Neural cell (in vitro differentiated cells): ENCODE measurements around the gene COPG1. TPM values are rescaled to one million over a fixed set of nuclear protein-coding genes. Genes with fewer than 3 reads are reported as not detected.

Source experiments
- H2AFZ ChIP-seq: fragments of 200-600, 300-800 bp; sonication (generic), shearing (Covaris generic); 2 replicates; pipeline ENCODE4 v1.6.0; 2014; ENCODE audit warnings: low read depth, mild to moderate bottlenecking, antibody characterized with exemption, low read length, moderate library complexity
- H3F3A ChIP-seq: fragments of 200-600 bp; shearing (Covaris generic); 2 replicates; pipeline ENCODE4 v1.6.1; 2016; ENCODE audit warnings: mild to moderate bottlenecking, moderate library complexity, mixed read lengths, antibody characterized with exemption, low read length; ENCODE audit not compliant: insufficient read depth, poor library complexity, severe bottlenecking
- H3K27ac ChIP-seq: fragments of 200-600, 300-800 bp; sonication (generic), shearing (Covaris generic); 2 replicates; pipeline ENCODE4 v1.5.1; 2014; ENCODE audit warnings: mild to moderate bottlenecking, low read length, moderate library complexity
- H3K27me3 ChIP-seq: fragments of 300-800, 200-600 bp; sonication (generic), shearing (Covaris generic); 2 replicates; pipeline ENCODE4 v1.6.0; 2014; ENCODE audit warnings: mild to moderate bottlenecking, low read depth, low read length, moderate library complexity; ENCODE audit not compliant: insufficient read depth
- H3K36me3 ChIP-seq: fragments of 300-800, 200-600 bp; sonication (generic), shearing (Covaris generic); 2 replicates; pipeline ENCODE4 v1.5.1; 2014; ENCODE audit warnings: mild to moderate bottlenecking, antibody characterized with exemption, low read length, moderate library complexity; ENCODE audit not compliant: insufficient read depth
- H3K4me2 ChIP-seq: fragments of 300-800, 200-600 bp; sonication (generic), shearing (Covaris generic); 2 replicates; pipeline ENCODE4 v1.6.0; 2014; ENCODE audit warnings: mild to moderate bottlenecking, low read length
- H3K4me3 ChIP-seq: fragments of 300-800, 200-600 bp; sonication (generic), shearing (Covaris generic); 2 replicates; pipeline ENCODE4 v1.5.1; 2014; ENCODE audit warnings: mild to moderate bottlenecking, low read length, moderate library complexity
- H3K79me2 ChIP-seq: fragments of 200-600 bp; shearing (Covaris generic); replicated peaks from 2 replicates; pipeline ENCODE4 v1.6.0; 2014; ENCODE audit warnings: mild to moderate bottlenecking, low read length, moderate library complexity; ENCODE audit not compliant: insufficient read depth
- H3K9ac ChIP-seq: fragments of 300-800, 200-600 bp; sonication (generic), shearing (Covaris generic); 2 replicates; pipeline ENCODE4 v1.6.1; 2016; ENCODE audit warnings: mild to moderate bottlenecking, low read length, mixed read lengths
- H3K9me2 ChIP-seq: fragments of 200-600 bp; shearing (Covaris generic); 2 replicates; pipeline ENCODE4 v1.6.1; 2016; ENCODE audit warnings: mild to moderate bottlenecking, low read length, mixed read lengths; ENCODE audit not compliant: insufficient read depth
- H3K9me3 ChIP-seq: fragments of 200-600, 300-800 bp; sonication (generic), shearing (Covaris generic); 2 replicates; pipeline ENCODE4 v1.6.1; 2016; ENCODE audit warnings: mild to moderate bottlenecking, mixed run types, low read length, moderate library complexity, mixed read lengths
- H4K20me1 ChIP-seq: fragments of 200-600 bp; shearing (Covaris generic); 2 replicates; pipeline ENCODE4 v1.6.1; 2016; ENCODE audit warnings: mild to moderate bottlenecking, mixed run types; ENCODE audit not compliant: insufficient read depth
- EP300 ChIP-seq: fragments of 450-650 bp; conservative IDR thresholded peaks from 2 replicates; pipeline ENCODE4 v1.6.1; 2014; ENCODE audit warnings: antibody characterized with exemption, mild to moderate bottlenecking, moderate library complexity; ENCODE audit not compliant: poor library complexity, severe bottlenecking
- EZH2 ChIP-seq: fragments of 200-600, 300-800 bp; shearing (Covaris generic), sonication (generic); IDR thresholded peaks from 2 replicates; pipeline ENCODE4 v1.6.1; 2014; ENCODE audit warnings: antibody characterized with exemption, low read length, borderline replicate concordance, mild to moderate bottlenecking; ENCODE audit not compliant: insufficient read depth, poor library complexity, severe bottlenecking
- MXI1 ChIP-seq: fragments of 450-650 bp; conservative IDR thresholded peaks from 2 replicates; pipeline ENCODE4 v1.6.1; 2014; ENCODE audit warnings: antibody characterized with exemption, mild to moderate bottlenecking; ENCODE audit not compliant: poor library complexity, severe bottlenecking
- POLR2AphosphoS5 ChIP-seq: IDR thresholded peaks from 2 replicates; pipeline ENCODE4 v1.6.1; 2012
- RAD21 ChIP-seq: fragments of 450-650 bp; conservative IDR thresholded peaks from 2 replicates; pipeline ENCODE4 v1.6.1; 2014; ENCODE audit warnings: antibody characterized with exemption, mild to moderate bottlenecking, moderate library complexity
- SMC3 ChIP-seq: fragments of 450-650 bp; conservative IDR thresholded peaks from 2 replicates; pipeline ENCODE4 v1.6.1; 2014; ENCODE audit warnings: antibody characterized with exemption, mild to moderate bottlenecking, moderate library complexity; ENCODE audit not compliant: poor library complexity
- TAF1 ChIP-seq: IDR thresholded peaks from 2 replicates; pipeline ENCODE4 v1.6.1; 2012; ENCODE audit warnings: low read depth
- polyA plus RNA-seq: library from polyadenylated mRNA; depleted of rRNA; stranded (reverse); fragments of >200 nt; gene quantifications from 2 replicates; pipeline ENCODE4 v1.2.3, GENCODE V29; 2014
- TF ChIP-seq, protein P1 (sequence below): fragments of 450-650 bp; IDR thresholded peaks from 2 replicates; pipeline ENCODE4 v1.5.1; 2014; ENCODE audit warnings: antibody characterized with exemption, mild to moderate bottlenecking, moderate library complexity; ENCODE audit not compliant: poor library complexity, severe bottlenecking
- TF ChIP-seq, protein P2 (sequence below): IDR thresholded peaks from 2 replicates; pipeline ENCODE4 v1.6.1; 2012; ENCODE audit warnings: borderline replicate concordance

COPG1 gene
- polyA plus RNA-seq, 1 donor from 2014 or later = 75.0 TPM

DNA sequence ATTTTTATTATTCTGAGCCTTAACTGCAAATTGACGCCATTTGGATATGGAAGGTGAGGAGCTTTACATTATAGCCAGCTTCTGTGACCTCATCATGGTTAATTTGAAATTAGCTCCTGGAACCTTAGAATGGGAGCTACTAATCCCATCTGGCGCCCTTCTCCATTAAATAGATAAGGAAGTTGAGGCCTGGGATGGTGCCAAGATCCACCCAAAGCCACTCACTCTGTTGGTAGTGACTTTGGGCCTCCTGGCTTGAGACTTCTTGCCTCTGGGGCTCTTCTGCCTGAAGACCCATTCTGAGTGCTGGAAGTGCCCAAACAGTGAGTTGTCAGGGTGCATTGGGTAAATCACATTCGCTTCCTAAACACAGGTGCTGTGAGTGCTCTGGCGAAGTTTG is 17.2 kb downstream of the COPG1 start:
- Histone ChIP-seq H2AFZ (no peak overlapping the region), H3K36me3 (peaks cover 10% of the 10 kb centered on the region), H3K27ac (no peak overlapping the region), H3K4me3 (no peak overlapping the region), H3K79me2 (no peaks in the 10 kb centered on the region), H3K4me2 (no peak overlapping the region), H3K27me3 (no peaks in the 10 kb centered on the region), H3K9ac (no peak overlapping the region), H3F3A (no peaks in the 10 kb centered on the region), H3K9me3 (no peaks in the 10 kb centered on the region), H4K20me1 (no peaks in the 10 kb centered on the region), H3K9me2 (no peaks in the 10 kb centered on the region)
- no peak for TF ChIP-seq TAF1

DNA sequence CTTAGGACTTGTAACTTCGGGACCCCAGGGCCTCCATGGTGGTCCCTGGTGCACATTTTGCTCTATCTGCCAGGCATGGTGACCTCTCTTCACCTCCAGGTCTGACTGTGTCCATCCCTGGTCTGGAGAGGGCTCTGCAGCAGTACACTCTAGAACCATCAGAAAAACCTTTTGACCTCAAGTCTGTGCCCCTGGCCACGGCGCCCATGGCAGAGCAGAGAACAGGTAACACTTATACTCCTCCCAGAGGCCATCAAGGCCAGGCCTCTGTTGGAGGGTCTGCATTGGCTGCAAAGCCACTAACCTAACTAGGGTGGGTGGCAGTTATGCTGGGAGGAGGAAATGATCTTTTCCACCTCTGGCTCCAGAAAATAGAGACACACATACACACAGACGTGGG is 19.0 kb downstream of the COPG1 start:
- H3K27ac ChIP-seq = no peak overlapping the region
- H3K9me2 ChIP-seq = no peaks in the 10 kb centered on the region
- H3K79me2 ChIP-seq = no peaks in the 10 kb centered on the region
- peaks cover 10% of the 10 kb centered on the region for H3K36me3 ChIP-seq
- no peaks in the 10 kb centered on the region for H4K20me1 ChIP-seq
- TF ChIP-seq, protein P1, sequence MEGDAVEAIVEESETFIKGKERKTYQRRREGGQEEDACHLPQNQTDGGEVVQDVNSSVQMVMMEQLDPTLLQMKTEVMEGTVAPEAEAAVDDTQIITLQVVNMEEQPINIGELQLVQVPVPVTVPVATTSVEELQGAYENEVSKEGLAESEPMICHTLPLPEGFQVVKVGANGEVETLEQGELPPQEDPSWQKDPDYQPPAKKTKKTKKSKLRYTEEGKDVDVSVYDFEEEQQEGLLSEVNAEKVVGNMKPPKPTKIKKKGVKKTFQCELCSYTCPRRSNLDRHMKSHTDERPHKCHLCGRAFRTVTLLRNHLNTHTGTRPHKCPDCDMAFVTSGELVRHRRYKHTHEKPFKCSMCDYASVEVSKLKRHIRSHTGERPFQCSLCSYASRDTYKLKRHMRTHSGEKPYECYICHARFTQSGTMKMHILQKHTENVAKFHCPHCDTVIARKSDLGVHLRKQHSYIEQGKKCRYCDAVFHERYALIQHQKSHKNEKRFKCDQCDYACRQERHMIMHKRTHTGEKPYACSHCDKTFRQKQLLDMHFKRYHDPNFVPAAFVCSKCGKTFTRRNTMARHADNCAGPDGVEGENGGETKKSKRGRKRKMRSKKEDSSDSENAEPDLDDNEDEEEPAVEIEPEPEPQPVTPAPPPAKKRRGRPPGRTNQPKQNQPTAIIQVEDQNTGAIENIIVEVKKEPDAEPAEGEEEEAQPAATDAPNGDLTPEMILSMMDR = no peak
- TF ChIP-seq RAD21 = no peak
- no peaks in the 10 kb centered on the region for H3F3A ChIP-seq
- no peak overlapping the region for H3K4me2 ChIP-seq
- H3K27me3 ChIP-seq = no peaks in the 10 kb centered on the region
- no peak overlapping the region for H2AFZ ChIP-seq
- no peak overlapping the region for H3K4me3 ChIP-seq
- H3K9ac ChIP-seq = no peak overlapping the region
- H3K9me3 ChIP-seq = no peaks in the 10 kb centered on the region

DNA sequence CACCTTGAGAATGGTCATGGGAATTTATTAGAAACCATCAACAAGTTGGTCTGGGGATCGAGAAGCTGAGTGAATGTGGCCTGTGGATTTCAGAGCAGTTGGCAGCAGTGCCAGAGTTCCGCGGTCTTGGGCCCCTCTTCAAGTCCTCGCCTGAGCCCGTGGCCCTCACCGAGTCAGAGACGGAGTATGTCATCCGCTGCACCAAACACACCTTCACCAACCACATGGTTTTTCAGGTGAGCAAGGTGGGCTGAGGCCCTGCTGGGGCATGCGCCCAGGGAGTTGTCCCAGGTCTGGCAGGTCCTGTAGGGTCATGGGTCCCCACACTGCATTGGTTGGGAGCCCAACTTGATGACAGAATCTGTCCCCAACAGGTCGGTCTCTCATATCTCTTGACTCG is 22.3 kb downstream of the COPG1 start:
- Histone ChIP-seq H3K9ac (no peak overlapping the region), H3K9me2 (no peaks in the 10 kb centered on the region), H3K27me3 (no peaks in the 10 kb centered on the region), H3K79me2 (no peaks in the 10 kb centered on the region), H3K27ac (no peak overlapping the region), H4K20me1 (no peaks in the 10 kb centered on the region), H3K4me2 (no peak overlapping the region), H3F3A (no peaks in the 10 kb centered on the region), H3K36me3 (peaks cover 17% of the 10 kb centered on the region), H2AFZ (no peak overlapping the region), H3K4me3 (no peak overlapping the region), H3K9me3 (no peaks in the 10 kb centered on the region)
- TF ChIP-seq EP300 = no peak
- TF ChIP-seq, protein P1 = no peak
- TF ChIP-seq SMC3 = no peak
- no peak for TF ChIP-seq RAD21
- TF ChIP-seq, protein P2, sequence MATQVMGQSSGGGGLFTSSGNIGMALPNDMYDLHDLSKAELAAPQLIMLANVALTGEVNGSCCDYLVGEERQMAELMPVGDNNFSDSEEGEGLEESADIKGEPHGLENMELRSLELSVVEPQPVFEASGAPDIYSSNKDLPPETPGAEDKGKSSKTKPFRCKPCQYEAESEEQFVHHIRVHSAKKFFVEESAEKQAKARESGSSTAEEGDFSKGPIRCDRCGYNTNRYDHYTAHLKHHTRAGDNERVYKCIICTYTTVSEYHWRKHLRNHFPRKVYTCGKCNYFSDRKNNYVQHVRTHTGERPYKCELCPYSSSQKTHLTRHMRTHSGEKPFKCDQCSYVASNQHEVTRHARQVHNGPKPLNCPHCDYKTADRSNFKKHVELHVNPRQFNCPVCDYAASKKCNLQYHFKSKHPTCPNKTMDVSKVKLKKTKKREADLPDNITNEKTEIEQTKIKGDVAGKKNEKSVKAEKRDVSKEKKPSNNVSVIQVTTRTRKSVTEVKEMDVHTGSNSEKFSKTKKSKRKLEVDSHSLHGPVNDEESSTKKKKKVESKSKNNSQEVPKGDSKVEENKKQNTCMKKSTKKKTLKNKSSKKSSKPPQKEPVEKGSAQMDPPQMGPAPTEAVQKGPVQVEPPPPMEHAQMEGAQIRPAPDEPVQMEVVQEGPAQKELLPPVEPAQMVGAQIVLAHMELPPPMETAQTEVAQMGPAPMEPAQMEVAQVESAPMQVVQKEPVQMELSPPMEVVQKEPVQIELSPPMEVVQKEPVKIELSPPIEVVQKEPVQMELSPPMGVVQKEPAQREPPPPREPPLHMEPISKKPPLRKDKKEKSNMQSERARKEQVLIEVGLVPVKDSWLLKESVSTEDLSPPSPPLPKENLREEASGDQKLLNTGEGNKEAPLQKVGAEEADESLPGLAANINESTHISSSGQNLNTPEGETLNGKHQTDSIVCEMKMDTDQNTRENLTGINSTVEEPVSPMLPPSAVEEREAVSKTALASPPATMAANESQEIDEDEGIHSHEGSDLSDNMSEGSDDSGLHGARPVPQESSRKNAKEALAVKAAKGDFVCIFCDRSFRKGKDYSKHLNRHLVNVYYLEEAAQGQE = no peak
- TF ChIP-seq TAF1 = no peak
- no peak for TF ChIP-seq MXI1
- no peak for TF ChIP-seq EZH2
- TF ChIP-seq POLR2AphosphoS5 = no peak
